DMS79 treated with DMSO at 0.1 percent for 48 hours (cell line): Measurements from ENCODE around the gene ATG10.
"Not testable (repeated sequence)": the region's sequence is repeated elsewhere in the genome, so short reads cannot be mapped to it uniquely, and the experiment has no call there.

Experiments used
- DNase-seq: peaks from one replicate; lab custom pipeline; 2025; lab: John Stamatoyannopoulos, UW

Gene ATG10

DNA sequence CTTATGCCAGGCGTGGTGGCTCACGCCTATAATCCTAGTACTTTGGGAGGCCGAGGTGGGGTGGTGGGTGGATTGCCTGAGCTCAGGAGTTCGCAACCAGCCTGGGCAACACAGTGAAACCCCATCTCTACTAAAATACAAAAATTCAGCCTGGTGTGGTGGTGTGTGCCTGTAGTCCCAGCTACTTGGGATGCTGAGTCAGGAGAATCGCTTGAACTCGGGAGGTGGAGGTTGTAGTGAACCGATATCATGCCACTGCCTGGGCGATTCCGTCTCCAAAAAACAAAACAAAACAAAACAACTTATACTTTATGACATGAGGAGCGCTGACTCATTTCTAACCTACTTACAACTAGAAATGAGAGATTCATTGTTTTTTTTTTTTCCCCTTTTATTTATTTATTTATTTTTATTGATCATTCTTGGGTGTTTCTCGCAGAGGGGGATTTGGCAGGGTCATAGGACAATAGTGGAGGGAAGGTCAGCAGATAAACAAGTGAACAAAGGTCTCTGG is 10.4 kb downstream of the ATG10 start:
- not testable (repeated sequence) for DNase-seq

DNA sequence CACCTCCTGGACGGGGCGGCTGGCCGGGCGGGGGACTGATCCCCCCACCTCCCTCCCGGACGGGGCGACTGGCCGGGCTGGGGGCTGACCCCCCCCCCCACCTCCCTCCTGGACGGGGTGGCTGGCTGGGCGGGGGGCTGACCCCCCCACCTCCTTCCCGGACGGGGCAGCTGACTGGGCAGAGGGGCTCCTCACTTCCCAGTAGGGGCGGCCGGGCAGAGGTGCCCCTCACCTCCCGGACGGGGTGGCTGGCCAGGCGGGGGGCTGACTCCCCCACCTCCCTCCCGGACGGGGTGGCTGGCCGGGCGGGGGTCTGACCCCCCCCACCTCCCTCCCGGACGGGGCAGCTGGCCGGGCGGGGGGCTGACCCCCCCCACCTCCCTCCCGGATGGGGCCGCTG is 11.3 kb downstream of the ATG10 start:
- DNase-seq: not testable (repeated sequence)

DNA sequence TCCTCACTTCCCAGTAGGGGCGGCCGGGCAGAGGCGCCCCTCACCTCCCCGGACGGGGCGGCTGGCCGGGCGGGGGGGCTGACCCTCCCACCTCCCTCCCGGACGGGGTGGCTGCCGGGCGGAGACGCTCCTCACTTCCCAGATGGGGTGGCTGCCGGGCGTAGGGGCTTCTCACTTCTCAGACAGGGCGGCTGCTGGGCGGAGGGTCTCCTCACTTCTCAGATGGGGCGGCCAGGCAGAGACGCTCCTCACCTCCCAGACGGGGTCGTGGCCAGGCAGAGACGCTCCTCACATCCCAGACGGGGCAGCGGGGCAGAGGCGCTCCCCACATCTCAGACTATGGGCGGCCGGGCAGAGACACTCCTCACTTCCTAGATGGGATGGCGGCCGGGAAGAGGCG is 11.7 kb downstream of the ATG10 start:
- not testable (repeated sequence) for DNase-seq

DNA sequence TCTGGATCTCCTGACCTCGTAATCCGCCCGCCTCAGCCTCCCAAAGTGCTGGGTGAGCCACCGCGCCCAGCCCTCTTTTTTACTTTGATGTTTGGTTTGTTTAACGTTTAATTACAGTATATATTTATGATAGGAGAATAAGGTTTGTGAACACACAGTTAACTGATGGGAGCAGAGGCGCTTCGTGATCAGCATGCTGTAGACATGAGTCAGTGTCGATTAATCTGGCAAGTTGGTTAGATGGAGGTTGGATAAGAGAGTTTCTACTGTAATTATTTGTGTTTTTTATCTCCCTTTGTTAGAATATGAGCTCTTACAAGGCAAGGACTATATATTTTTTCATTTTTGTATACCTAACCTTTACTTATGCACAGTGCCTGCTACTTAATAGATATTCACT is 14.3 kb downstream of the ATG10 start:
- no peak for DNase-seq

DNA sequence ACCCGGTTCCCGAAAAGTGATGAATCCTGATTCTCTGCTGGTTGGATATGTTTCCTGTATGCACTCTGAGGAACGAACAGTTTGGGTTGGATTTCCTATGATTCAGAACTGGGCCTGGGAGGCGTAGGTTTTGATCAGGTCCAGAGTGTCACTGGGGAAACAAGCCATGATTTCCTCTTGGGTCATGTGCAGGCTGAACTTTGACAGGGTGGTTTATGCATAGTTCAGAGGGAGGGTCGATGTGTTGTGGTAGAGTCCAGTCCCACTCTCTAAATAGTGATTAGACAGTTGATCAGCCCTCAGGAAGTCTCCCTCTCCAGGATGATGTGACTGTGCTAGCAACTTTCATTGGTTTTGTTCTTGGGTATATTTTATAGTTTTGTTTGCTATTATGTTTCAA is 17.4 kb downstream of the ATG10 start:
- no peak for DNase-seq

DNA sequence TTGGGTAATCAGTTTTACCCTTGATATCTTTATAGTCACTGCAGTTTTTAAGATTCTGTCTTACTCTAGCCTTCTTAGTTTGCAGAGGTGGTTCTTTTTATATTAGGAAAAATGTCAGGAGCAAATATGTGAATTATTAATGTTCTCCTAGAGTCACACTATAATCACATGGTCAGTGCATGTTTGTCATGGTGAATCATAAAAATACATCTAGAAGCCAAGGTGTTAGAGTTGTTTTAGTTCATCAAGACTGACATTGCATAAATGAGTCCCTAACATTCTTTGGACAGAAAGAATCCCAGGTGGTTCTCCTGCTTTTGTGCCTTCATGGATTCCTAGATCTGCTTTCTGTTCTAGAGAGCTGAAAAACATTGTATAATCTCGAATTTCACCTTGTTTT is 22.9 kb downstream of the ATG10 start:
- DNase-seq: no peak

DNA sequence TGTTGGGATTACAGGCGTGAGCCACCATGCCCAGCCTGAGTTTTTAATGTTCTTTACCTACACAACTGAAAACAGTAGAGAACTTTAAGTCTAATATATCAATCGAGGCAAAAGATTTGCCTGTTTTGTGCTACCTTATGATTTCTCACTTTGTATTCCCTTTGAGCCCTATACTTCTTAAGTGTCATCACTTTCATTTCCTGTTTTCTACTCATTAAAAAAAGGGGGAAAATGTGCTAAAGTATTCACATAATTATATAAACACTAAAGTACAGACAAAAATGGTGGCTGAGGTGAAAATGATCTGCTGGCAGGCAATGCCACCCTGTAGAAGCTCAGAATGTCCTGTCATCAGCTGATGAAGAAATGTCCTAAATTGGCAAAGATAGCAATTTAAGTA is 23.6 kb downstream of the ATG10 start:
- DNase-seq: no peak

DNA sequence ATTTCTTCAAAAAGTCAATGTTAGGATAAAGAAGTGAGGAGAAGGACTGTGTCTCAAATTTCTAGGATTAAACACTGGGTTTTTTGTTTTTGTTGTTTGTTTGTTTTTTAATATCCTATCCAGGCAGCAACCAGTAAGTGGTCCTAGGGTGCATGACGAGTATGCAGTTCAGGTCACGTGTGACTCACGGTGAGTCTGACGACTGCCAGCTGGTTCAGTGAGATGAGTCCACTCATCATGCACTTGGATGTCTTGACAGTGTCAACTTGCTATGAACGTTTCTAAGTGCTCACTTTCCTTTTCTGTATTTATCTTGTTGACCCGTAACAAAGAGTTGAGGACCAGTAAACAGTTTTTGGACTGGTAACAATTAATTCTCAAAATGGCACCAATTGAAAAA is 32.7 kb downstream of the ATG10 start:
- DNase-seq: no peak

DNA sequence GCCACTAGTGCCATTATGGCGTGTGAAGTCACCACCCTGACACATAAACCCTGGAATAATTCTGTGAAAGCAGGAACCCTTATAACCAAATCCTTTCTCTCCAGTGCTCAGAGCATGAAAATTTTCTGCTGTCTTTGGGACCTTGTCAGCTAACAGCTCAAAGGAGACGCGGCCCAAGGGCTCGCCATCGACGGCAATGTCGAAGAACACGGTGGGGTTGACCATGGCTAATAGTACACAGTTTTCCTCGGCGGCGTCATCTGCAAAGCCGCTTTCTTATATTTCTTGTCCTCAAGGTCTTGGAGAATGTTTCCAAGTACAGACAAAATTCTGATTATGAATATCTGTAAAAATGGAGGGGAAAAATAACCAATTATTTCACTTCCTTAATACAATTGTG is 38.0 kb downstream of the ATG10 start:
- DNase-seq: not testable (repeated sequence)

DNA sequence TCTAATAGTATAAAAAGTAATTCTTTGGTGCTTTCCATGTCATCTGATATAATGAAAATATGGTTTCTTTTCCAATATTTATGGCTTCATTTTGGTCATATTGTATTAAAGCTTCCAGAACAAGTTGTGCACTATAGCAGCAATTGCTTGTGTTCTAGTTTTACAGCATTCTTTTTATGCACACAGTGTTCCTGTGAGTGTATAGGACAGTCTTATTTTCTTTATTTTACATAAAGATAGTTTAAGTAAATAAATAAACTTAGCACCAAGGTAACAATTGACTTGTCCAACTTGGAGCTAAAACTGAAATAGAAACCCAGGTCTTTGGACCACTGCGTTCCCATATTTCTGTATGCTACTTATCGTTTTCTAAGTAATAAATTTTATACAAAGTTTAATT is 38.9 kb downstream of the ATG10 start:
- no peak for DNase-seq

DNA sequence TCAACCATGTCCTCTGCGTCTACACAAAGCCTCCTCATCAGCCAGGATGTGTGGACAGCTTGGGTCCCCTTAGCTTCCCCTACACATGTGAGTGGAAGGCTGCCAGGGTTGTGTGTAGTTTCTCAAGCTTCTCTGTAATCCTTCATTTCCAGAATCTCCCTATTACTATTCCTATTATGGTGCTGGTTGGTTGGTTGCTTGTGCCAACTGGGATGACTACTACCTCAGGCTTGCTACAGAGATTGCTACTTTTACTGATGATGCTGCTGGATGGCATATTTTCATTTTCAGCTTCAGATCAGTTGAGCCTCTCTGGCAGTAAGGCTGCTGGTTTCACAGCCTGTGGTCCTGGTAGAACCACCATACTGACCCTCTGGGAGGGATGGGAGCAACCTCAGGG is 39.9 kb downstream of the ATG10 start:
- DNase-seq: no peak

DNA sequence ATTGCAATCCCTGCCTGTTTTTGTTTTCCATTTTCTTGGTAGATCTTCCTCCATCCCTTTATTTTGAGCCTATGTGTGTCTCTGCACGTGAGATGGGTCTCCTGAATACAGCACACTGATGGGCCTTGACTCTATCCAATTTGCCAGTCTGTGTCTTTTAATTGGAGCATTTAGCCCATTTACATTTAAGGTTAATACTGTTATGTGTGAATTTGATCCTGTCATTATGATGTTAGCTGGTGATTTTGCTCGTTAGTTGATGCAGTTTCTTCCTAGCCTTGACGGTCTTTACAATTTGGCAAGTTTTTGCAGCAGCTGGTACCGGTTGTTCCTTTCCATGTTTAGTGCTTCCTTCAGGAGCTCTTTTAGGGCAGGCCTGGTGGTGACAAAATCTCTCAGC is 42.8 kb downstream of the ATG10 start:
- not testable (repeated sequence) for DNase-seq

DNA sequence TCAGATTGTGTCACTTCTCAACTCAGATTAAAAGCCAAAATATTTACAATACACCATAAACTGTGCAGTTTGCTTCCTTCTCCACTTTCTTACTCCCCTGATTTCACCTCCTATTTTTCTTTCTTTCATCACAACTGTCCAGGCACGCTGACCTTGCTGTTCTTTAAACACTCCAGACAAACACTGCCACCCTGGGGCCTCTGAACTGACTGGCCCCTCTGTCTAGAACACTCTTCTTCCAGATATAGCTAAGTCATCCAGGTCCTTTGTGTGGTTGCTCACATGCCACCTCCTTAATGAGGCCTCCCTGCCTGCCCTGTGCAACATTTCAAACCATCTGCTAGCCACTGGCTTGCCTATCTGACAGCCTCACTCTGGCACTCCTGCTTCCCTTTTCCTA is 46.6 kb downstream of the ATG10 start:
- no peak for DNase-seq

DNA sequence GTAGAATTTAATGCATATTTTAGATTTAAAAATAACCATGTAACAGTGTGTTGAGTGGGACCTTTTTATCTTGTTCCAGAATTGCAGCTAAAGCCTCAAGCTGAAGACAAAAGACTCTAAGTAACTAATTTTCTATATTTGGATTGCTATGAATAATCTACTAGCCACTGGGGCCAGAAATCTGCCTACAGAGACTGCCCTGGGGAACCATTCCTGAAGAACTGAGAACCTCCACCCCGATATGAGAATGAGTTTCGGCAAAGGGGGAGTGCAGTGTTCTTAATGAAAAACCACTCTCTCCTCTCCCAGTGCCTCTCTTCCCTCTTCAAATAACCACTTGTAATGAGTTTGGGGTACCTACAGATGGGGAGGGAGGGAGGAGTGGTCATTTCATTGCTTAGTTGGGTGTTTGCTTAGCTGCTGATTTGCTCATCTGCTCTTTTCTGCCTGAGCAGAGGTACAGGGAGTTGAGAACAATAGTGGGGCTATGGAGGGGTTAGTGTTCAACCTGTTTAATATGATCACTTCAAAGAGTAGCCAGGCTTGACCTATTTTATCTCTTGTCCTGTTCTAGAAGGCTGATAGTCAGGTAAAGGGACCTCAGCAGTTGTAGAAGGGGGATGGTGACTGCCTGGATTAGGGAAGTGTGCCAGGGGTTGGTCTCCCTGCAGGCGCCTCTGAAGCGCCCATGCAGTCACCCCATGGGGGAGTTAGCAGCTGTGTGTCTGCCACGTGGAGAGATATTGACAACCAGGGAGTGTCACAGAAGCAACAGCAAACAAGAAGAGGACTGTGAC is 47.7 kb downstream of the ATG10 start:
- DNase-seq: peak; percentile 22

DNA sequence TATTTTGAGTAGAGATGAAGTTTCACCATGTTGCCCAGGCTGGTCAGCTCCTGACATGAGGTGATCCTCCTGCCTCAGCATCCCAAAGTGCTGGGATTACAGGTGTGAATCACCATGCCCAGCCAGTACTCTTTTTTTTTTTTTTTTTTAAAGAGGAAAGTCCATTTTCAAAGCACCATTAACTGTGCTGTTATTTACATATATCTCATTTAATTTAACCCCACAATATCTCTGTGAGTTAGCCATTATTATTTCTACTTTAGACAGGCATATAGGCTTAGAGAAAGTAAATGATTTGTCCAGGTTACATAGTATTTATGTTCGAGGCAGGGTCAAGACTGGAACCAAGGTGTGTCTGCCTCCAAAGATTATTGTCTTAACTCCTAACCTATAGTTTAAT is 50.7 kb downstream of the ATG10 start:
- DNase-seq: no peak

DNA sequence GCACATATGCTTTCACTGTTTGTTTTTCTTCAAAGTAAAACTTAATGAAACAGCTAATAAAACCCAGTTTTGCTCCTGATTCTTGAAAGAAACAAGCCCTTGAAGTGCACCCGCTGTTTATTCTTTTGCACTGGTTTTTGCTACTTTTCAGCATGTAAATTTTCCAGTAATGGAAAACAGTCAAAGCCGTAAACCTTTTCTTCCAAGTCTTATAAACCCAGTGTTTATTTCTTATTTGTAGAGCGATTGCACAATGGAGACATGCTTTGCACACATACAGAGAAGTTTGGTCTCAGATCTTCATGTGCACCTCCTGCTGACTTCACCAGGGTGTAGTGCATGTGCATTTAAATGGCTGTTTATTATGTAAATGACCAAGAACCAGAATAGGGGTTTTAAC is 51.8 kb downstream of the ATG10 start:
- no peak for DNase-seq

DNA sequence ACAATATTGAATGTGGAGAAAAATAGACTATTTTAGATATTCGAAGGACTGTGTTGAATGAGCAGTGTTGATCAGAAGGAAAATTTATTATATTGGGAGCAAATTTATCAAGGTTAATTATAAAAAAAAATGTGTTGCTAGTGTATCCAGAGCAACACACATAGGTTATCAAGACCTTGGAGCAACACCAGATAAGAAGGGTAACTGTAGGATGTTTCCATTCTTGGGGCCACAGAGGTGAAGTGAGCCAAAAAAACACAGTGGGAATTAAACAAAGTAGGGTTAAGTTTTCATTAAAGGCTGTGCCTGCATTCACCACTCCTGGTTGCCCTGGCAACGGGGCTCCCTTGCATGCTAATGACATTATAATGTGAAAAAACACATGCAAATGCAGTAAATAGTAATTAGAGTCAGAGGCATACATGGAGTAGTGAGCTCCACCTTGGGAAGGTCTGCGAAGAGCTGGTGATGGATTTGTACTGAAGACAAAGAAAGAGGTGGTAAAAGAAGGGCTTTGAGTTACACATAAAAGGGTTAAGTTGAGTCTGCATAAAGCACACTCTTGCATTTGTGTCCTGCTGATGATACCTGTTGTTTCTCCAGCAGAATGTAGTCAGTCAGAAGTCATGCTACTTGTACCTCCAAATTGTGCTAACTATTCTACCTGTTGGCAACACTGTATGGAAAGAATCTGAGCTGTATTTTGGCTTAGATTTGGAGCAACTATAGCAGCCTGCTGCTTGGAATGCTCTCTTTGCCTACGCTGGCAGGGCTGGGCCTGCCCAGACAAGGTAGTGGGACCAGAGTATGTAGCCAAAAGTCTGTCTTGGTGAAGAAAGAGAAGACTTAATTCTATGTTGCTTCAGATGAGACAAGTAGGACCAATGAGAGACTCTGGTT is 59.6 kb downstream of the ATG10 start:
- DNase-seq: no peak

DNA sequence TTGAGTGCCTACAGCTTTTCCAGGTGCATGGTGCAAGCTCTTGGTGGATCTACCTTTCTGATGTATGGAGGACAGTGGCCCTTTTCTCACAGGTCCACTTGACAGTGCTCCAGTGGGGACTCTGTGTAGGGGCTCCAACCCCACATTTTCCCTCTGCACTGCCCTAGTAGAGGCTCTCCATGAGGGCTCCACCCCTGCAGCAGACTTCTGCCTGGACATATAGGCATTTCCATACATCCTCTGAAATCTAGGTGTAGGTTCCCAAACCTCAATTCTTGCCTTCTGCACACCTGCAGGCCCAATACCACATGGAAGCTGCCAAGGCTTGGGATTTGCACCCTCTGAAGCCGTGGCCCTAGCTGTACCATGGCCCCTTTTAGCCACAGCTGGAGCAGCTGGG is 71.1 kb downstream of the ATG10 start:
- not testable (repeated sequence) for DNase-seq

DNA sequence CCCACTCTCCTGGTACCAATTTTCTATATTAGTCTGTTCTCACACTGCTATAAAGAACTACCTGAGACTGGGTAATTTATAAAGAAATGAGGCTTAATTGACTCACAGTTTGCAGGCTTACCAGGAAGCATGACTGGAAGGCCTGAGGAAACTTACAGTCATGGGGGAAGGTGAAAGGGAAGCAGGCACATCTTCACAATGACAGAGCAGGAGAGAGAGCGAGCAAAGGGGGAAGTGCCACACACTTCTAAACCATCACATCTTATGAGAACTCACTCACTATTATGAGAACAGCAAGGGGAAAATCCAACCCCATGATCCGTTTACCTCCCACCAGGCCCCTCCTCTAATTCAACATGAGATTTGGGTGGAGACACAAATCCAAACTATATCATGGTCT is 72.2 kb downstream of the ATG10 start:
- no peak for DNase-seq

DNA sequence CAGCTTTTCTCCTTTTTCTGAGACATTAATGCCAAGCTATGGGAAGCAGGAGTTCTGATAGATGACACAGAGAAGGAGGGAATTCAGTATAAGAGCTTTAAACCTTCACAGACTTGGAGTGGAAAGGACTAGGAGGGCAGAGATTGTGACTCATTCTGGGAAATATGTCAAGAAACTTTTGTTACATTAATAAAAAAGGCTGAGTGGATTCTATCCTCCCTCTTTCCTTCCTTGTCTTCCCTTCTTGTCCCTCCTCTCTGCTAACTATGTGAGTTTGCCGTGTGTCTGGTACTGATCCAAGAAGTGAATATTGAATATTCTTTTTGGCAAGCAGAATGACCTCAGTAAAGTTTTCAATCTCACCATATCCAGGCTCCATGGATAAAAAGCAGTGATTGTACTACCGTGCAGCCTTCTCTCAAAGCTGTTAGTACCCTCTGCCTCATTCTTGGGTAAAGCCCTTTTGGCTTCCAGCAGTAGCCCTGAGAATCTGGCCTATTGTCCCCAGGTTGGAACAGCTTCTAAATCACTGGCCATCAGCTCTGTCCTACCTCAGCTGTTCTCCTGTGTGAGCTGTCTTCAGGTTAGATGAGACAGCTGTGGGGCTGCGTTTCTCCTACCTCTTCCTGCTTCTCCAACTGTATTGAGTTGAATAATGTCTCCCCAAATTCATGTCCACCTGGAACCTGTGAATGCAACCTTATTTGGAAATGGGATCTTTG is 73.9 kb downstream of the ATG10 start:
- DNase-seq: no peak

DNA sequence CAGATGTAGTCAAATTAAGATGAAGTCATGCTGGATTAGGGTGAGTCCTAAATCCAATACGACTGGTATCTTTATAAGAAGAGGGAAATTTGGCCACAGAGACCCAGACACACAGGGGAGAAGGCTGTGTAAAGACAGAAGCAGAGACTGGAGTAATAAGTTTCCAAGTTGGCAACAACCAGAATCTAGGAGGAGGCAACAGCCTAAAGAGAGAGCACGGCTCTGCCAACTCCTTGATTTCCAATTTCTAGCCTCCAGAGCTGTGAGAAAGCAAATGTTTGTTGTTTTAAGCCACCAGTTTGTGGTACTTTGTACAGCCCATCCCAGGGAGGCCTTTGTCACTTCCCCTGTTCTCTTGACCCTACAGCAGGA is 74.4 kb downstream of the ATG10 start:
- DNase-seq: no peak

DNA sequence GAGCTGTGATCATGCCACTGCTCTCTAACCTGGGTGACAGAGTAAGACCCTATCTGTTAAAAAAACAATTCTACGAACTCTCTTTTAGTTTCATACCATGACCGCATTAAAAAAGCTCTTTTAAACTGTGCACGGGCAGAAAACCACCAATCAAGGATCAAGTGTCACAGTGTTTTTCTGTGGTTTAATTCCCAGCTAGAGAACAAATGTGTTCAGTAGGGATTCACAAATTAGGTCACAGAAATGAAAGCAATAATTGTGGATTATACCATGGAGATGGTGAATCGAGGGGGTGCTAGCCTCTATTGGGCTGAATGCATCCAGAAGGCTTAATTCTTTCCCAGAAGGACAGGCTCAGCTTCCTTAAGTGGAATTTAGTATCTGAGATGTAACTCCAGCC is 79.1 kb downstream of the ATG10 start:
- no peak for DNase-seq
